HUES6 (cell line): Measurements from ENCODE around the gene PVALEF.

ENCODE experiments used
- H3K27ac ChIP-seq: 2 replicates; pipeline ENCODE4 v1.7.0; 2013; ENCODE audit warnings: low read depth, mild to moderate bottlenecking, low read length, inconsistent platforms
- H3K27me3 ChIP-seq: 2 replicates; pipeline ENCODE4 v1.6.1; 2013; ENCODE audit warnings: low read length; ENCODE audit not compliant: control insufficient read depth, insufficient read depth
- H3K36me3 ChIP-seq: 2 replicates; pipeline ENCODE4 v1.6.1; 2013; ENCODE audit warnings: low read length; ENCODE audit not compliant: control insufficient read depth, insufficient read depth
- H3K4me1 ChIP-seq: 2 replicates; pipeline ENCODE4 v1.6.1; 2013; ENCODE audit warnings: low read length; ENCODE audit not compliant: control insufficient read depth, insufficient read depth
- H3K4me3 ChIP-seq: 2 replicates; pipeline ENCODE4 v1.5.1; 2013; ENCODE audit warnings: low read depth, low read length
- H3K9ac ChIP-seq: one replicate; pipeline ENCODE4 v1.6.1; 2013; ENCODE audit warnings: mild to moderate bottlenecking, low read length
- H3K9me3 ChIP-seq: 2 replicates; pipeline ENCODE4 v1.6.1; 2013; ENCODE audit warnings: low read depth, low read length; ENCODE audit not compliant: control insufficient read depth, insufficient read depth

The PVALEF gene

GRCh38 chr17:81187586-81188490, 22.5 kb downstream of the PVALEF start:
- peaks cover 38% of the 10 kb centered on the region for H3K36me3 ChIP-seq
- H3K4me3 ChIP-seq: no peak overlapping the region
- H3K27me3 ChIP-seq: no peaks in the 10 kb centered on the region
- H3K4me1 ChIP-seq: no peaks in the 10 kb centered on the region
- H3K9me3 ChIP-seq: no peaks in the 10 kb centered on the region
- H3K27ac ChIP-seq: no peak overlapping the region
- no peak overlapping the region for H3K9ac ChIP-seq

- Histone ChIP-seq H3K9me3 (no peaks in the 10 kb centered on the region), H3K36me3 (peaks cover 42% of the 10 kb centered on the region), H3K27ac (no peak overlapping the region), H3K9ac (no peak overlapping the region), H3K4me3 (no peak overlapping the region), H3K27me3 (no peaks in the 10 kb centered on the region), H3K4me1 (no peaks in the 10 kb centered on the region)
These were observed 23.2 kb downstream of the PVALEF start for GRCh38 chr17:81188491-81188840.

GRCh38 chr17:81189016-81189415, 23.7 kb downstream of the PVALEF start:
- no peaks in the 10 kb centered on the region for H3K27me3 ChIP-seq
- H3K27ac ChIP-seq: no peak overlapping the region
- H3K36me3 ChIP-seq: peaks cover 45% of the 10 kb centered on the region
- no peak overlapping the region for H3K4me3 ChIP-seq
- no peaks in the 10 kb centered on the region for H3K9me3 ChIP-seq
- H3K9ac ChIP-seq: no peak overlapping the region
- H3K4me1 ChIP-seq: no peaks in the 10 kb centered on the region

- peaks cover 51% of the 10 kb centered on the region for H3K36me3 ChIP-seq
These were observed 24.6 kb downstream of the PVALEF start for GRCh38 chr17:81189670-81190530.

GRCh38 chr17:81190591-81190990, 25.3 kb downstream of the PVALEF start:
- Histone ChIP-seq H3K27me3 (no peaks in the 10 kb centered on the region), H3K4me1 (no peaks in the 10 kb centered on the region), H3K9ac (no peak overlapping the region), H3K27ac (no peak overlapping the region), H3K36me3 (peaks cover 57% of the 10 kb centered on the region), H3K9me3 (no peaks in the 10 kb centered on the region), H3K4me3 (no peak overlapping the region)

More at GRCh38 chr17:81189670-81190530, 24.6 kb downstream of the PVALEF start:
- no peak overlapping the region for H3K4me3 ChIP-seq
- H3K9ac ChIP-seq: no peak overlapping the region
- H3K4me1 ChIP-seq: no peaks in the 10 kb centered on the region
- no peak overlapping the region for H3K27ac ChIP-seq
- no peaks in the 10 kb centered on the region for H3K9me3 ChIP-seq
- H3K27me3 ChIP-seq: no peaks in the 10 kb centered on the region

GRCh38 chr17:81191116-81191515, 25.8 kb downstream of the PVALEF start:
- Histone ChIP-seq H3K27me3 (no peaks in the 10 kb centered on the region), H3K4me1 (no peaks in the 10 kb centered on the region), H3K4me3 (no peak overlapping the region), H3K9ac (no peak overlapping the region), H3K36me3 (peaks cover 63% of the 10 kb centered on the region), H3K27ac (no peak overlapping the region), H3K9me3 (no peaks in the 10 kb centered on the region)

GRCh38 chr17:81191646-81192045, 26.3 kb downstream of the PVALEF start:
- no peak overlapping the region for H3K27ac ChIP-seq
- H3K9ac ChIP-seq: no peak overlapping the region
- peaks cover 68% of the 10 kb centered on the region for H3K36me3 ChIP-seq
- no peak overlapping the region for H3K4me3 ChIP-seq
- H3K27me3 ChIP-seq: no peaks in the 10 kb centered on the region
- no peaks in the 10 kb centered on the region for H3K4me1 ChIP-seq
- H3K9me3 ChIP-seq: no peaks in the 10 kb centered on the region

GRCh38 chr17:81192386-81193050, 27.2 kb downstream of the PVALEF start:
- H3K27ac ChIP-seq: no peak overlapping the region
- no peak overlapping the region for H3K4me3 ChIP-seq
- no peak overlapping the region for H3K9ac ChIP-seq
- no peaks in the 10 kb centered on the region for H3K4me1 ChIP-seq
- H3K36me3 ChIP-seq: peaks cover 71% of the 10 kb centered on the region
- H3K9me3 ChIP-seq: no peaks in the 10 kb centered on the region
- no peaks in the 10 kb centered on the region for H3K27me3 ChIP-seq

- H3K36me3 ChIP-seq: peaks cover 74% of the 10 kb centered on the region
- H3K4me1 ChIP-seq: no peaks in the 10 kb centered on the region
These were observed 27.7 kb downstream of the PVALEF start for GRCh38 chr17:81193051-81193410.

GRCh38 chr17:81193470-81194224, 28.3 kb downstream of the PVALEF start:
- no peaks in the 10 kb centered on the region for H3K4me1 ChIP-seq
- no peak overlapping the region for H3K4me3 ChIP-seq
- no peaks in the 10 kb centered on the region for H3K9me3 ChIP-seq
- no peak overlapping the region for H3K9ac ChIP-seq
- peaks cover 76% of the 10 kb centered on the region for H3K36me3 ChIP-seq
- no peaks in the 10 kb centered on the region for H3K27me3 ChIP-seq
- peak overlapping the region; percentile 23; the same call in 1 of the 2 replicates for H3K27ac ChIP-seq

More at GRCh38 chr17:81193051-81193410, 27.7 kb downstream of the PVALEF start:
- H3K9ac ChIP-seq: no peak overlapping the region
- H3K4me3 ChIP-seq: no peak overlapping the region
- no peak overlapping the region; the same call in 1 of the 2 replicates for H3K27ac ChIP-seq
- H3K9me3 ChIP-seq: no peaks in the 10 kb centered on the region
- no peaks in the 10 kb centered on the region for H3K27me3 ChIP-seq
